HG03066 (cell line): ENCODE data around the gene FGF8.
"Not testable (repeated sequence)": the region's sequence is repeated elsewhere in the genome, so short reads cannot be mapped to it uniquely, and the experiment has no call there.

Source experiments
- ATAC-seq: cut with Tn5 transposase; IDR thresholded peaks from one replicate; pipeline ENCODE4 v1.9.1; 2021; ENCODE audit warnings: low read depth; ENCODE audit not compliant: unreplicated experiment

Gene FGF8, protein sequence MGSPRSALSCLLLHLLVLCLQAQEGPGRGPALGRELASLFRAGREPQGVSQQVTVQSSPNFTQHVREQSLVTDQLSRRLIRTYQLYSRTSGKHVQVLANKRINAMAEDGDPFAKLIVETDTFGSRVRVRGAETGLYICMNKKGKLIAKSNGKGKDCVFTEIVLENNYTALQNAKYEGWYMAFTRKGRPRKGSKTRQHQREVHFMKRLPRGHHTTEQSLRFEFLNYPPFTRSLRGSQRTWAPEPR

DNA sequence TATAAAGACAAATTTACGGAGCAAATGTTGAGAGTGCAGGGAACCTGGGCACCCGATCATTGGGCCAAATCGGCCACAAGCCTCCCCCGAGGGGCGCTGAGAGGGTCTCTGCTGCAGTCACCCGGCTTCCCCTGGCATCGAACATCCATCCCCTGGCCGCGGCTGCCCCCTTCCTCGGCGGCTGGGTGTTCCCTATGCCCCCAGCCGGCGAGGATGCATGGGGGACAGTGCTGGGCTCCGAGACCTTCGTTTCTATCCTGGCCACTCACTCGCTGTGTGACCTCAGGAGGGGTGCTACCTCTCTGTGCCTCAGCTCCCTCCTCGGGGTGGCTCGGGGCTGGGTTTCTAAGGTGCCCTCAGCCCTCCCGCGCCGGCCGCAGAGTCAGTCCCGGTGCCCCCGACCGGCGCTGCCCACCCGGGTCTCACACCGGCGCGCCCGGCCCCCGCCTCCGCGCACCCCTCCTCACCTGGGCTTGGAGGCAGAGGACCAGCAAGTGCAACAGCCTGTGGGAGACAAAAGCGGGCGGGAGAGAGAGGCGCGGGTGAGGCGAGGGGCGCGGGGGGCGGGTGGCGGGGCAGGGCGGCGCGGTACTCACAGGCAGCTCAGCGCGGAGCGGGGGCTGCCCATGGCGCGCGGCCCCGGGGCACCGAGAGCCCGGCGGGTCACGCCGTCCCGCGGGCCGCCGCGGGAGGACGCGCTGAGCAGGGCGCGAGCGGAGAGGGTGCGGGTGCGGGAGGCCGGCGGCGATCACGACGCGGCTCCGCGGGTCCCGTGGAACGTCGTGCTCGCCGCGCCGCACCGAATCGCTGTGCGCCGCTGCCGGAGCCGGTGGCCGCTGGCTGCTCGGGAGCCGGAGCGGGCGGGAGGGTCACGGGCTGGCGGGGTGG lies at the start of gene FGF8:
FGF8 (minus strand) TSS at position 842 of the 888 bp plus-strand sequence; CDS start at position 628, 214 bp downstream.
- ATAC-seq = no peak

DNA sequence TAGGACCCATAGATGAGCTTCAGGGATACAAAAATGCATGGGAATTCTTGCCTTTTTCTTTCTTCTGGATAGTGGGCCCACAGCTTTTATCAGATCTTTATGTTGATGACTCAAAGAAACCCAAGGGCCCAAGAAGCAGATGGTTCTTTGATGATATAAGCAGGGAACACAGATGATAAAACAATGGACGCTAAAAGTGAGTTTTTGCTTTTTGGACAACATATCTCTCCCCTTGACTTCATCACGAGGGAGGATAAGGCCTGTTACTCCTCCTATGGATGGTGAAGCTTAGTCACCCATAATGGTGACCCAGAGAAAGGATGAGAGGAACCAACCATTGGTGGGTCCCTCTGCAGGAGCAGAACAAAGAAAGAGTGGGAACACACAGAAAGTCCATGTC lies 48.8 kb upstream of the FGF8 start:
- ATAC-seq = no peak

DNA sequence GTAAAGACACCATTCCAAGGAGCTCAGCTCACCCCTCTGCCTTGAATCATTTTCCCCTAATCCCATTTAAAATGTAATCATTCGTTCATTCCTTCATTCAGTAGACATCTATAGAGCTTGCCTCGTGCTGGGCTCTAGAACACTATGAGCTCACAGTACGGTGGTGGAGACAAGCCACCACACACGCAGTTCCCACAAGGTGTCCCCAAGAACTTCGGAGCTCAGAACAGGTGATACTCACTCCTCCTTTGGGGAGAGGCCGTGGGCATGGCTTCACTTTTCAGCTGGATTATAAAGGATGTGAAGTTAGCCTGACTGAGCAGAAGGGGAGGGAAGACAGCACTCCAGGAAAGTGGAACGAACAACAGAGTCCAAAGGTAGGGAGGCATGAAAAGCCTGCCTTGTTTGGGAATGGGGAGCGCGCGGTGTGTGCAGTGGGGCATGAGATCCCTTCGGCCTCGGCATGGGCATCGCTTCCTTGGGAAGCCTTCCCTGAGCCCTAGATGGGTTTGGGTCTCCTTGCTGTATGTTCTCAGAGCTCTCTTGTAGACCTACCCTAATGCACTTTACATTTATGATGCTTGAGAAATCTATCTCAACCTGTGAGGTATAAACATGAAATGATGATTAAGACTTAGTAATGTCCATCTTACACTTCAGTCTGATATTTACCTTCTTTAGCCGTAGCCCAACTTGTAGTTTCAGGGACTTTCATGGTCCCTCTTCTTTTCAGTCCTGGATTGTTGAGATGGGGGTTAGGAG lies 43.1 kb upstream of the FGF8 start:
- peak; percentile 22 for ATAC-seq

DNA sequence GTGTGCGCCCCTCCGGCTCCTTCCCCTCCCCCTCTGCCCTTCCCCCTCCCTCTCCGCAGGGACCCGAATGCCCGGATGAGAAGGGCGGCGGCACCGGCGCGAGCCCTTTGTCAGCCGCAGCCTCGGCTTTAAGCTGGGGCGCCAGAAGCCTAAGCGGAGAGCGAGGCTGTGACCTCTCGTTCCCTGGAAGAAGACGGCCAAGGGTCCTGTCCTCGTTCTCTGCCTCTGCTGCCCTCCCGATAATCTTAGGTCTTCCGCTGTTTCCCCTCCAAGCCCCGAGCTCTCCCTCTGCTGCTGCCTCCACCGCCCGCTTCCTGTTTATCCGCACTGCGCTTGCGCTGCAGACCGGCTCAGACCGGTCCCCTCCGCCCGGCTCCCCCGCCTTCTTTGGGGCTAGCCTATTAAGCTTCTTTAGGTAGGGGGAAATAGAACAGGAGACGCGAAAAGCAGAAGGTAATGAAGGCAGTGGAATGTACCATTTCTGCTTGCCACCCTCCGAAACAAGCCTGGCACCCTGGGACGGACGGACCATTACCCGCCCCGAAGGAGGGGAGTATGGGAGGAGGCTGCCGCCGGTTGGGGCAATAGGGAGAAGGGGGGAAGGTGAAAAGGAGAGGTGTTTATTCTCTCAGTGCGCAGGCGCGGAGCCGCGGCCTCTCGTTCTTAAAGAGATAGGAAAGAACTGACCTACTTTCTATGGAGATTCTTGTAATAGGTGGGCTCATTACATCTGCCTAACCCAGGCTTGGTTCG lies 42.4 kb upstream of the FGF8 start, which contains the start of gene OGA:
OGA (minus strand) TSS at position 326 of the 753 bp plus-strand sequence. CDS start 422 bp downstream, outside the sequence.
- ATAC-seq = peak; percentile 87

DNA sequence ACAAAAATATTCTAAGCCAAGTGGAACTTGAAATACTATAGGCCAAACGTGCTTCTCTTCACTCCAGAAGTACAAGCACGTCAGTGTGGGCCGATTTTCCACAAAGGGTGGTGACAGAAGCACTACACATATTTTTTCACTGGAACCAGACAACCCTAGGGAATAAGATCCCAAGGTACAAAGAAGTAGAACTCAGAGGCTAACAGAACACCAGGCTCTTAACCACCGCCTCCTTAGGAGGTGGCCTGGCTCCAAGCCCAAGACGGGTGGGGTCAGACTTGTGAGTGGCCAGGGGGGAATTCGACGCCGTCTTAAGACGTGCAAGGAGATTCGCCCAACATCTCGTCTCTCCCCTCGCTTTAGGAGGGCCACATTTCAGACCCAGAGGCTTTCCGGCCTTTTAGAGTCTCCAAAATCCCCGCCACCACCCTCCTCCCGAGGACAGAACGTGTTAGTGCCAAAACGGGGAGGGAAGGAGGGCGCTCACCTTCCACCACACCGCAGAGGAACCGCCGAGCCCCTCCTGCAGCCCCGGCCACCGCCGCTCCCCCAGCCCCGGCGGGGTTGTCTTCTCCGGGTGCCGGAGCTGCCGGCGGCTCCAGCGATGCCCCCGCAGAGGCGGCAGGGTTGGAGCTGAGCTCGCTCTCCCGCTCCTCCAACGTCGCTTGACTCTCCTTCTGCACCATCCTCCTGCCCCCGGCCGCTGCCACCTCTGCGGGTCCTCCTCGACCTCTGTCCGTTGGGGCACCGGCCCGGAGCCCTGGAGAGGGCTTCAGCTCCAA lies 41.6 kb upstream of the FGF8 start:
- peak; percentile 7 for ATAC-seq

DNA sequence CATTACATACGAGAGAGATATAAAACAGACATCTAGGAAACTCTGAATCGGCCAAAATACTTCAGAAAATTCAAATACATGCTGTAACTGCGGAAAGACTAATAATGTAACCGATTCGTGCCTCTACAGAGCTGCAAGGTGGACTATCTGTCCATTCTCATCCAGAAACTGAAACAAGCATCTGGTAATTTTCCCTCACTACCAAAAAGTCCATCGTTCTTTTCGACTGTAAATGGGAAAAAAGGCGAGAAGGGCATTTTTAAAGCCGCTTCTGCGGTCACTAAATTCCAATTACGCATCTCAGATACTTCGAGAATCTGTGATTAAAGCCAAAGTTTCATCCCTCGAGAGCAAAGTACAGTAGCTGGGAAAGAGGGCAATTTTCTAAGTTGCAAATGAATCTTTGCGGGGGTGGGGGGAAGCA lies 41.0 kb upstream of the FGF8 start:
- ATAC-seq = no peak

DNA sequence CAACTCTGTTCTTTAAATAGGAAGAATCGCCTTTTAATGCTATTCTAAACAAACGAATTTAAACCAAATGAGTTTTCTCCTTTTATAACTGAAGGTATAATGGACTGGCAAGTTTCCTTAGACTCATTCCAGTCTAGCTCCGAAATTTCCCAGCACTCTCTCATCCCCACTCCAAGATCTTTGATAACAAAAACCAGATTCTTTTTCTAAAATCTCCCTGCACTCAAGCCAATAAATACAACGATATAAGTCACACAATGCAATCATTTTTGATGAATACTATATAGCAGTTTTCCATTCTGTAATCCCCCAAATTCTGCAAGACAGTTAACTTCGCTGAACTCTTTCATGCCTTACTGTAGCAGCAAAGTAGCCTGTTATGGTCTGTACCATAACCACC lies 40.5 kb upstream of the FGF8 start:
- ATAC-seq = no peak

DNA sequence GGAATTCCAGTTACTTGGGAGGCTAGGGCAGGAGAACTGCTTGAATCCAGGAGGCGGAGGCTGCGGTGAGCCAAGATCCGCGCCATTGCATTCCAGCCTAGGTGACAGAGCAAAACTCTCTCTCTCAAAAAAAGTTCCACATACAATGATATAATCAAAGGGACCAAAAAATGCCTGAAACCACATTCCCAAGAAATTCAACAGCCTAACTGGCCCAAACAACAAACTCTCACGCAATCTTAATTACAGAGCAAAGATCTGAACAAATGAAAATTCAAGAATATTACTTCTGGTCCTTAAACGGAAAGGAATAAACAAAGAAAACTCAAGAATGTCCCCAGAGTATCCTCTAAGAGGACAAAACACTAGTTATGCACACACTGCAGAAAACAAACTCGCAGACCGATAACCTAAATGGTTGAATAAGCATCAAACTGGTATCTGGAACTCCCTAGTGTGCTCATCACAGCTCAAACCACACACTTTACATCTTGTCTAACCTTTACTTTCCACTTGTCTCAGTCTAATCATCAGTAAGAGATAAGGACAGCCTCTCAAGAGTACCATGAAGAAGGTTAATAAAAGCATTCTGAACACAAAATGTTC lies 38.7 kb upstream of the FGF8 start:
- ATAC-seq = no peak

DNA sequence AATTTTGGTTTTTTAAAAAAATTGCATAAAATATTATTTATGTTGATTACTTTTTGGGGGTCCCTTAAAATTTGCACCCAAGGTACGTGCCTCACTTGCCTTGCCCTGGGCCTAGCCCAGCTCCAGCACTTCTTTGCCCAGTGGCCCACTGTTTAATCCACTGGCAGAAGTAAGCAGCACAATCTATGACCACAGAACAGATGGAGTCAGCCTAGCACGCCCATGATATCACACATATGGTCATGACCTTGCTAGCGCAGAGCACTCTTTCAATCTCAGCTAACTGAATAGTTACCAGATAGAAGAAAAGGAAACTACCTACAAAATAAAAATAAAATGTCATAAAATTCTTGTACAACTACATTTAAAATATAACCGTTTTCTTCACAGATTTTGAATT lies 36.7 kb upstream of the FGF8 start:
- ATAC-seq = no peak

DNA sequence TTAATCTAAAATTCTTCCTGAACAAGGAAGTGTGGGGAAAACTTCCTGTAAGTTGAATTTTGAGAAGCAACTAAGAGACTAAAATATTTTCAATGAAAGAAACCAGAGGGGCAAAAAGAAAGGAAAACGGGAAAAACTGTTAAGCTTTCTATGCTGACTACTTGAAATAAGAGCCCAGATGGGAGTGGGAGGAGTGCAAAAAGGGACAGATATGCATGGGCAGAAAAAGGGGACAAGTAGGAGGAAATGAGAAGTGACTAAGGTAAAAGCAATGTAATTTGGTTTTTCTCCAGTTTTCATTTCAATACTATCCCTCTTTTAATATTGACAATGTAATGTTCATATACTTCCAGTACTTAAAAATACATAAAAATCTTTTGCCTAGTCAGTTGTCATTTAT lies 31.2 kb upstream of the FGF8 start:
- ATAC-seq = no peak

DNA sequence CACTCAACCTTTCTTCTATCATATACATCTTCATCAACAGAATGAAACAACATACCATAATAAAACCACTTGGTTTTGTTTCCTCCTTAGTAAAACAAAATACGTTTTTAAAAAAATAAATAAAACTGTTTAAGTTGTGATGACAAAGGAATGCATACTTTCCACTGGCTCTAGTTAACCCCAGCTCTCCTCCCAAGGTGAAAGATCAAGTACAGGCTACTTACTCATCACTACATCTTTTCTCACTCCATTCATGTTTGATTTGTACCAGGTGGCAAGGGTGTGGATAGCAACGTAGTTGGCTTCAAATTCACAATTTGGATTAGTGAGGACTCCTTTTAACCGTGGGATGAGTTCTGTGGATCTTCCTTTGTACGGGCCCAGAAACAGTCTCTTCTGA lies 27.6 kb upstream of the FGF8 start:
- no peak for ATAC-seq

DNA sequence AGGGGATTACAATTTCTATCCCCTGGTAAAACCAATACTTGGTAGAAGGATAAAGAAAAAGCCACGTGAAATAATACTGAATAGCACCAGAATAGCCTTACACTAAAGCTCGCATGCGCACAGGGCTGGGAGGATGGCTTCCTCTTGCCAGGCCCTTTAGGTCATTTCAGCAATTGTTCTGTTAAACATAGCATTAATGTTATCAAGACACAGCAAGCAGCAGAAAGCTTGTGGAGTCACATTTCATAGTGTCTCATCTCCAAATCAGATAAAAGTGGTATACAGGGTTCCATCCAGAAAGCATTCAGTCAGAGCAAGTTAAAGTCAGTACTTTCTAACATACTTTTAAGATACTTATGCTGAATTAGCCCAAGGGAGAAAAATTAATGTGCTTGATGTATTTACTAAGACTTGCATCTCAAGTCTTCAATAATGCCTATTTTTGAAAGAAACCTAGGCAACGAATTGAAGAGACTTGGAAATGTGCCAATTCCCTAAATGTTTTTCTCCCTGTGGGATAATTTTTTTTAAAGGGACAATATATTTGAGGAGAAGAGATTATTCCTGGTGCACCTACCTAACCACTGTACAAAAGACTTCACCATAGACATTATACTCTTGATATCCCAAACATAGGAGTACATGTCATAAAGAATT lies 21.6 kb upstream of the FGF8 start:
- ATAC-seq = no peak

DNA sequence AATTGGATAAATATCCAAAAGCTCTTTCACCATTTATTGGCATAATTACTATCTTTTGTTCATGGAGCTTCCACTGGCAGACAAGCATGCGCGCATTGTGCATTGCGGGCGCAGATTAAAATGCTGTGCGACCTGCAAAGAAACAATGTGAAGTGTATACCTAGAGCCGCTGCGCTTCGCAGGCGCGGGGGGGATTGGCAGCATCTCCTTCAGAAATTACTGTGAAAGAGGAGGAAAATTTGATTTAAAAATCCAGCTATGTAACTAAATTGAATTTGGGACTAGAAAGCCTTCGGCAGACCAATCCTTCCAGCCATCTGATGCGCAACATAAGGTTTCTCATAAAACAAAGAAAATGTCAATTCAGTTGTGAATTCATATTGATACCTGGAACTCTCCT lies 17.6 kb upstream of the FGF8 start:
- no peak for ATAC-seq

DNA sequence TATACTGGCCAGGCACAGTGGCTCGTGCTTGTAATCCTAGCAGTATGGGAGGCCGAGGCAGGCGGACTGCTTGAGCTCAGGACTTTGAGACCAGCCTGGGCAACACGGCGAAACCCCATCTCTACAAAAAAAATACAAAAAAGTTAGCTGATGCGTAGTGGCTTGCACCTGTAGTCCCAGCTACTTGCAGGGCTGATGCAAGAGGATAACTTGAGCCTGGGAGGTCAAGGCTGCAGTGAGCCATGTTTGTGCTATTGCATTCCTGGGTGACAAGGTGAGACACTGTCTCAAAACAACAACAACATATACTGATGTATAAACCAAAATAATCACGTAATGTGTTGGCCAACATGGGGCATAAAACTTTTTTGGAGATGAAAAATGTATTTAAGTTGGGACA lies 13.8 kb upstream of the FGF8 start:
- ATAC-seq = no peak

DNA sequence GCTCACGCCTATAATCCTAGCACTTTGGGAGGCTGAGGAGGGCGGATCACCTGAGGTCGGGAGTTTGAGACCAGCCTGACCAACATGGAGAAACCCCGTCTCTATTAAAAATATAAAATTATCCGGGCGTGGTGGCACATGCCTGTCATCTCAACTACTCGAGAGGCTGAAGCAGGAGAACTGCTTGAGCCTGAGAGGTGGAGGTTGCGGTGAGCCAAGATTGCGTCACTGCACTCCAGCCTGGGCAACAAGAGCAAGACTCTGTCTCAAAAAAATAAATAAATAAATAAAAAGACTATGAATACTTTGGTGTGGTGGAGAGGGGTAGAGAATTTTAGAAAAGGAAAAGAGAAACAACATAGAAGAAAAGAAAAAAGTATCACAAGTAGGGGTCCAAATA lies 13.3 kb upstream of the FGF8 start:
- not testable (repeated sequence) for ATAC-seq

DNA sequence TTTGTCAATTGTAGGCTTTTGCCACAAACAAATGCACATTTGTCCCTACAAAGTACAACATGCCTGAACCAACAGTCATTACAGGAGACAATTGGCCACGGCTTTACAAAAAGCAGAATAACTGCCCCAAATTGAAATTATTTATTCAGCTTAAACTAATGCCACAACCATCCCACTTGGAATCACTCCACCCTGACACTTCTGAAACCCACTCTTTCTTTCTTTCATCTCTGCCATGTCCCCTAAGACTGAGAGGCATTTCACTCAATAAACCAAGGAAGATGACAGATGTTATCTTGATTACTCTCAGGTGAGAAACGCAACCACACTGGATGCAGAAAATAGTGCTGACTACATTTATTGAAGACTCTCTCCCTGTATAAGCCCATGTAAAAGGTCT lies 9.9 kb upstream of the FGF8 start:
- no peak for ATAC-seq

DNA sequence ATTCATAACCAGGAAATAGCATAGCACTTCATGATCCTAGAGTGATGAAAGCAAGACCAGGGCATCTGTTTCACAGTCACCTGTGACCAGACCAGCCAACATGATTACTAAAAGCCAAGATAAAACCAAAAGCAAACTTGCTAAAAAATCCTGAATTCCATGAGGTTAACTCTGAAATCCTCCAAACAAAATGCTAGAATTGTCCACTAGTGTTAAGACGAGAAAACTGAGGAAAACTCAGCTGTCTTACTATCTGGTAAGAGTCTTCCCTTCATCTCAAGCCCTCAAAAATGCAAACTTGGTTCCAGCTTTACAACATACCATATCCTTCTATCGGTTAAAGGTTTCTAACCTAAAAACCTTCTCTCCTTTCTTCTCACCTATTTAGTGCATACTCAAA lies 8.6 kb upstream of the FGF8 start:
- ATAC-seq = no peak

DNA sequence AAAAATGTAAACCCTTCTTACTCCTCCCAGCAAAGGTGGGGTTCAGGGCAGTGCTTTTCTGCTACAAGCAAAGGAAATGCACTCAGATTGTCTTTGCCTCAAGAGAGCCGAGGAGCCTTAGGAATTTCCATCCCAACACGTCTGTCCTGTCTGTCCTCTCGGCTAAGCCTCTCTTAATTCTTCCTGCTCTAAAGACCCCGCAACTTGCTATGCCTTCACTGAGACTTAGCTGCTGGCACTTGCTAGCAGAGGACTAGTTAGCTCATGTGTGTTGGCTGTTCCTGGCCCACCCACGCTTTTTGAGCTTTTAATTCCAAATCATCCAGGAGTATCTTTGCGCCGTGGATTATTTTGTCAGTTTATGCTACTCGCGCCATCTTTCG lies 7.8 kb upstream of the FGF8 start:
- ATAC-seq = no peak
